ENCODE measurements around the gene CACNA2D4.

The CACNA2D4 gene

DNA sequence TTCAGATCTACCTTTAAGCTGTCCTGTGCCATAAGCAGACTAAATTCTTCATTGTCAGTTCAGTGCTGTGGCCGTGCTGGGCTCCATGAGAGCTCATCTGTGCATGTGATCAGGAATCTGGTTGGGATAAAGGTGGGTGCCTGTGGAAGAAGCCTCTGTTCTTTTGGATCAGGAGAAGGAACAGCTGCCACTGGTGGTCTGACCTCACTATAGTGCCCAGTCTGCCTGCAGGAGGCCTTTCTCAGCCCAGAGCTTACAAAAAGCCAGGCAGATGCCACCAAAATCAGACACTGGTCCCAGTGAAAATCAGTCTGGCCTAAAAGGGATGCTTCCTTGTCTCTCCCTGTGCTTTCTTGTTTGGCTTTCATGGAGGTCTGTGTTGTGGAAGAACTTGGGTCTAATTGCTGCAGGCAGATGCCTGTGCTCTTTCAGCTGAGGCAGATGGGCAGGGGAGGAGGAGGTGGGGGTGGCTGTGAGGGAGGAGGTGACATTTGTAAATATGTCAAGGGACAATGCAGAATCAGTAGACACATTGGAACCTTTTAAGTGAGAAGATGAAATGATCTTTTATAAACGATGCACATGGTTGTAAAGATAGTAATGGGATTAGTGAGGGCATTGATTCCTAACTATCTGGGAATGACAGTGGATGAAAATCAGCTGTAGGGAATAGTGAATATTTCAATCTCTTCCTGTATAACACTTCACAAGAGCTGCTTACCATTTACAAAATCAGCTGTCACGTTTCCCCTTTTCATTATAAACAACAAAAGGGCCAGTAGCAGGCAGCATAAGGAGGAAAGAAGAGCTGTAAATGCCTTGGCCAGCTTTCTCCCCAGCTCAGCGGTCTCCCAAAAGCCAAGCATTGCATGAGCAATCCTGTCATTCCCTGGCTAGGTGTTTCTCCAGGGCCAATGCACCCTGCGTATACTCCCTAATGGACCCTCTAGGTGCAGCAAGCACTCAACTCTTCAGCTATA lies 44.6 kb downstream of the CACNA2D4 start:
- FAIRE-seq (no peak), DNase-seq (ENCODE audit: insufficient read length, low spot score) (no peak)
- TF ChIP-seq, protein P1, sequence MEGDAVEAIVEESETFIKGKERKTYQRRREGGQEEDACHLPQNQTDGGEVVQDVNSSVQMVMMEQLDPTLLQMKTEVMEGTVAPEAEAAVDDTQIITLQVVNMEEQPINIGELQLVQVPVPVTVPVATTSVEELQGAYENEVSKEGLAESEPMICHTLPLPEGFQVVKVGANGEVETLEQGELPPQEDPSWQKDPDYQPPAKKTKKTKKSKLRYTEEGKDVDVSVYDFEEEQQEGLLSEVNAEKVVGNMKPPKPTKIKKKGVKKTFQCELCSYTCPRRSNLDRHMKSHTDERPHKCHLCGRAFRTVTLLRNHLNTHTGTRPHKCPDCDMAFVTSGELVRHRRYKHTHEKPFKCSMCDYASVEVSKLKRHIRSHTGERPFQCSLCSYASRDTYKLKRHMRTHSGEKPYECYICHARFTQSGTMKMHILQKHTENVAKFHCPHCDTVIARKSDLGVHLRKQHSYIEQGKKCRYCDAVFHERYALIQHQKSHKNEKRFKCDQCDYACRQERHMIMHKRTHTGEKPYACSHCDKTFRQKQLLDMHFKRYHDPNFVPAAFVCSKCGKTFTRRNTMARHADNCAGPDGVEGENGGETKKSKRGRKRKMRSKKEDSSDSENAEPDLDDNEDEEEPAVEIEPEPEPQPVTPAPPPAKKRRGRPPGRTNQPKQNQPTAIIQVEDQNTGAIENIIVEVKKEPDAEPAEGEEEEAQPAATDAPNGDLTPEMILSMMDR (IDR thresholded peaks at IDR 0.05; ENCODE audit: insufficient read depth, missing control alignments) = no peak

DNA sequence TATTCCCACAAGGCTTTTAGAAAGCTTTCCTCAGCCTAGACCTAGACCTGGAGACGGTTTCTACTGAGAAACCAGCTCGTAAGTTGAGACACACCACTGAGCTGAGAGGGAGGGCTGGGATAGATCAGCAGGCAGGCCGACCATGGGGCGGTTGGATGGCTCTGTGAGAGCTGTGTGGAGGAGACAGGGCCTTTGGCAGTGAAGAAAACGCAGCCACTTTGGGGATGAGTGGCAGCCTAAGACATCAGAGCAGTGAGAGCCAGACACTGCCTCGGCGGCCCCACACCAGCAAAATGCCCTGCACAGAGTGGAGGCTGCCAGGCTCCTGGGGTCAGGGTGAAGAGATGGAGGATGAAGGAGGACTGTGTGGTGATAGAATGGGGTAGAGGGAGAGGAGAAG lies 46.0 kb downstream of the CACNA2D4 start:
- DNase-seq (ENCODE audit: insufficient read length, low spot score) (no peak), FAIRE-seq (no peak)
- TF ChIP-seq, protein P1 (IDR thresholded peaks at IDR 0.05; ENCODE audit: insufficient read depth, missing control alignments) = no peak

DNA sequence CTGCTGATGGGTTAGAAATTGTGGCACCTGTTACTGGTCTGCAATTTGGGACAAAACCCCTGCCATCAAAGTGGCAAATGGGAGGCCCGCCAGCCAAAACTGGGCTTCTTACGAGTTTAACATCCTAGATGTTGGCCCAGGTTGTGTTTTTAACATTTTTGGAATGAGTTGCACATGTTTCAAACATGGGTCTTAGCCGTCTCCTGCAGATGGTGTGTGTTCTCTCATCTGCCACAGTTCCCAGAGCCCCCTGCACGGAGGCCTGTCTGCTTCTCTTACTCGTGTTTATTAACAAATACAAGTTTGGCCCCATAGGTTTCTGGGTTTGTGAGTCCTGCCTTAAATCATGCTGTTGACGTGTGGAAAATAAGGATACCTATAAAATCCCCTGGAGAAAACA lies 46.5 kb downstream of the CACNA2D4 start:
- TF ChIP-seq, protein P1 (IDR thresholded peaks at IDR 0.05; ENCODE audit: insufficient read depth, missing control alignments) = no peak
- DNase-seq (ENCODE audit: insufficient read length, low spot score) = no peak
- no peak for FAIRE-seq

DNA sequence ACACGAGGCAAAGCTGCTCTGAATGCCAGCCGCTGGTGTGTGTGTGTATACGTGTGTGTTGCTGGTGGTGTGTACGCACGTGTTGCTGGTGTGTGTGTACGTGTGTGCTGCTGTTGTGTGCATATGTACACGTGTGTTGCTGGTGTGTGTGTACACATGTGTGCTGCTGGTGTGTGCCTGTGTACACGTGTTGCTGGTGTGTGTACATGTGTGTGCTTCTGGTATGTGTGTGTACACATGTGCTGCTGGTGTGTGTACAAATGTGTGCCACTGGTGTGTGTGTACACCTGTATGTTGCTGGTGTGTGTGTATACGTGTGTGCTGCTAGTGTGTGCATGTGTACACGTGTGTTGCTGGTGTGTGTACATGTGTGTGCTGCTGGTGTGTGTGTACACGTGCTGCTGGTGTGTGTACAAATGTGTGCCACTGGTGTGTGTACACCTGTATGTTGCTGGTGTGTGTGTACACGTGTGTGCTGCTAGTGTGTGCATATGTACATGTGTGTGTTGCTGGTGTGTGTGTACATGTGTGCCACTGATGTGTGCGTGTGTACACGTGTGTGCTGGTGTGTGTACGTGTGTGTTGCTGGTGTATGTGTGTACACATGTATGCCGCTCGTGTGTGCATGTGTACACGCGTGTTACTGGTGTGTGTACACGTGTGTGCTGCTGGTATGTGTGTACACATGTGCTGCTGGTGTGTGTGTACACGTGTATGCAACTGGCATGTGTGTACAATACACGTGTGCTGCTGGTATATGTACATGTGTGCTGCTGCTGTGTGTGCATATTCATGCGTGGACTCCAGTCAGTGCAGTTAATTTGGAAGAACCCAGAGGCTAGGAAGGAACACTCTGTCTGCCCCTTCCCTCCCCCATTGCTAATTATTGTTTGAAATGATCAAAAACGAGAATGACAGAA lies 47.2 kb downstream of the CACNA2D4 start:
- FAIRE-seq = no peak
- TF ChIP-seq, protein P1 (IDR thresholded peaks at IDR 0.05; ENCODE audit: insufficient read depth, missing control alignments) = no peak
- DNase-seq (ENCODE audit: insufficient read length, low spot score) = no peak

DNA sequence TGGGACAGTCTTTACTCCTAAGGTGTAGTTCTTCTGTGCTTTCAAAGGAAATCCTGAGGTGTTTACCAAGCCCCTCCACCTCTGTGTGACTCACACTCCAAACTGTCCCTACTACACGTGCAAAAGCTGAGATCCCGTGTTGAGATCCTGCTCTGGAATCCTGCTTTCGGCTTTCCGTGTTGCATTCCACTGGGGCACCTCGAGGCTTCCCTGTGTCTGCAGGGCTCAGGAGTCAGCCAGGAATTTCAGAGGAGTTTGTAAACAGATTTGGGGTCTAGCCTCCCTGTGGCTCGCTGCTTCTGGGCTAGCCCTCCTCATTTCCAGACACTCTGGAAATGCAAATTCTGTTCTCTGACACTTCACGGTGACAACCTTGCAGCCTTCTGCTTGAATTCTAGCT lies 48.4 kb downstream of the CACNA2D4 start:
- TF ChIP-seq, protein P1 (IDR thresholded peaks at IDR 0.05; ENCODE audit: insufficient read depth, missing control alignments) = no peak
- DNase-seq (ENCODE audit: insufficient read length, low spot score) (no peak), FAIRE-seq (no peak)

DNA sequence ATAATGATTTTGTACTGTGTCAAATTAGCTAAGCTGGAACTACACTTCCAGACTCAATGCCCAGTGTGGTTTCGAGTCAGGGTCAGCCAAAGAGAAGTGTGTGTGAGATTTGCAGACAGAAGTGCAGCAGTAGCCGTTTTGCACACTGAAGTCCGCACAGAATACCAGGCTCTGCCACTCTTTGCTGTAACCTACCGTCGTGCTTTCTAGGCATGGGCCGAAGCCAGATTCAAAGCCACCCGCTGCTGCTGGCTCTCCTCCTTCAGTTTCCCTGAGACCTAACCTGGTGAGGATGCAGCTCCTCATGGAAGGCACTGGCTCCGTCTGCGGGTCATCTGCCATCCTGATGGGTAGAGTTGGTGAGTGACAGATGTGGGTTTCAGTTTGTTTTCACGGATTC lies 49.3 kb downstream of the CACNA2D4 start:
- no peak for DNase-seq (ENCODE audit: insufficient read length, low spot score)
- no peak for FAIRE-seq
- TF ChIP-seq, protein P1 (IDR thresholded peaks at IDR 0.05; ENCODE audit: insufficient read depth, missing control alignments) = no peak
